Ovary (tissue), 9 donors: ENCODE measurements around the gene RABAC1. TPM values are rescaled to one million over a fixed set of nuclear protein-coding genes. Genes with fewer than 3 reads are reported as not detected.
"Not testable (repeated sequence)": the region's sequence is repeated elsewhere in the genome, so short reads cannot be mapped to it uniquely, and the experiment has no call there.

Source experiments
- DNase-seq, 5 donors: peaks; one replicate each; pipeline ENCODE4 v3.0.0-alpha.2; 2019 to 2020
- H3K27ac ChIP-seq, 2 donors: fragments of 200-600 bp; one replicate each; pipeline versions ENCODE4 v1.5.1 to v1.8.0; 2019 to 2022
- H3K27me3 ChIP-seq: fragments of 200-600 bp; one replicate; pipeline ENCODE4 v1.8.0; 2022
- H3K36me3 ChIP-seq: fragments of 200-600 bp; sonication (generic); one replicate; pipeline ENCODE4 v1.5.1; 2019
- H3K4me1 ChIP-seq: one replicate; pipeline ENCODE4 v1.8.1; 2013; ENCODE audit warnings: mild to moderate bottlenecking, moderate library complexity; ENCODE audit not compliant: insufficient read depth
- H3K4me3 ChIP-seq: fragments of 200-600 bp; sonication (generic); one replicate; pipeline ENCODE4 v1.5.1; 2017
- H3K9me3 ChIP-seq, 2 donors: fragments of 200-600 bp in 1 of 2; sonication (generic) in 1 of 2; one replicate each; pipeline versions ENCODE4 v1.5.1 to v1.8.1; 2013 to 2019; ENCODE audit warnings: mild to moderate bottlenecking in 1 of 2, moderate library complexity in 1 of 2
- CTCF ChIP-seq, 3 donors: fragments of 450-650 bp in 2 of 3; fragments of 200-600 bp in 1 of 3; IDR thresholded peaks; one replicate each; pipeline versions ENCODE4 v1.5.1 to v1.8.0; 2016 to 2022; ENCODE audit warnings: antibody characterized with exemption in 3 of 3, mild to moderate bottlenecking in 1 of 3
- EP300 ChIP-seq: sonication (generic); formaldehyde crosslinking; IDR thresholded peaks from one replicate; pipeline ENCODE4 v1.6.1; 2017; ENCODE audit warnings: antibody characterized with exemption
- POLR2A ChIP-seq: fragments of 450-650 bp; IDR thresholded peaks from one replicate; pipeline ENCODE4 v1.6.1; 2017; ENCODE audit warnings: antibody characterized with exemption, mild to moderate bottlenecking, moderate library complexity
- WGBS, 3 donors: extraction: QIAGEN DNeasy Blood & Tissue Kit in 1 of 3; methylation state at CpG; one replicate each; pipeline versions ENCODE4 v1.1.5 to v1.1.7; 2013 to 2017; 5-methylcytosine and 5-hydroxymethylcytosine counted together
- intact Hi-C, 4 donors: fragments of 100-400 bp; cut with DNase I; formaldehyde crosslinking; loops; one replicate each; pipeline versions ENCODE4 v1.11.0 to v1.15.1; 2022 to 2023
- polyA plus RNA-seq, 2 donors: library from polyadenylated mRNA; stranded (reverse); fragments of 200-250 nt in 1 of 2; fragments of 350-450 nt in 1 of 2; fragmentation: Illumina TruSeq in 1 of 2; extraction: RNeasy Lipid Tissue Mini Kit (QIAGEN cat#74804) in 1 of 2; gene quantifications; one replicate each; pipeline ENCODE4 v1.2.3, GENCODE V29; 2013 to 2014
- total RNA-seq, 7 donors: library from RNA; depleted of rRNA in 2 of 7; stranded (reverse); fragments of >200 nt in 2 of 7; fragmentation: NEBNext Ultra II Directional in 3 of 7; extraction: Animal tissue kit (Norgen Biotek cat#: 25700) in 3 of 7; gene quantifications; one replicate each; pipeline versions ENCODE4 v1.1.0 to v1.2.4, GENCODE V29; 2016 to 2023
- donor health status: DM: no; HTN: no; CAD: no; lungs with moderate emphysema.
- donor health status: DM: no; HTN: no; CAD: no.
- donor health status: Bipolar disorder and iron deficiency.
- donor health status: DM: yes; HTN: yes; CAD: no.
- donor health status: DM: no; HTN: no; CAD: no.
- donor health status: DM: yes; HTN: yes; CAD: no.

Gene RABAC1
- total and polyA plus RNA-seq, 9 donors = 21.2 to 224 (median 147) TPM

GRCh38 chr19:41994521-41994971 is 35.4 kb upstream of the RABAC1 start:
- no peaks in the 10 kb centered on the region for H3K9me3 ChIP-seq
- intact Hi-C loops = no loop called here
- no peaks in the 10 kb centered on the region for H3K27me3 ChIP-seq
- H3K4me1 ChIP-seq = no peaks in the 10 kb centered on the region
- no peak overlapping the region for H3K4me3 ChIP-seq
- DNase-seq = no peak
- no peak overlapping the region for H3K27ac ChIP-seq
- H3K36me3 ChIP-seq = no peaks in the 10 kb centered on the region
- no peak for TF ChIP-seq POLR2A
- TF ChIP-seq CTCF (IDR thresholded peaks at IDR 0.05) = no peak
- no peak for TF ChIP-seq EP300
- WGBS, 3 donors = 21 to 25% (median 24%) methylated on average over 13 of the region's 13 CpGs

- 1 to 2% (median 1%) methylated on average over 32 to 84 of the region's 84 CpGs for WGBS, 3 donors
Measured at GRCh38 chr19:41993612-41994483, 34.7 kb upstream of the RABAC1 start, which contains the start of gene ATP1A3. Gene ATP1A3, minus strand, starts transcription at chr19:41994230. Its CDS starts 154 bp downstream, at chr19:41994076.

GRCh38 chr19:41991925-41992569 is 32.9 kb upstream of the RABAC1 start:
- H3K36me3 ChIP-seq, H3K4me1 ChIP-seq, H3K4me3 ChIP-seq, DNase-seq, H3K27me3 ChIP-seq, intact Hi-C loops, H3K9me3 ChIP-seq, H3K27ac ChIP-seq: not testable (repeated sequence)
- WGBS, 3 donors = 65 to 69% (median 66%) methylated on average over 10 to 11 of the region's 11 CpGs

More at GRCh38 chr19:41993612-41994483, 34.7 kb upstream of the RABAC1 start, which contains the start of gene ATP1A3:
- Histone ChIP-seq H3K9me3 (no peaks in the 10 kb centered on the region), H3K36me3 (no peaks in the 10 kb centered on the region), H3K27ac (no peak within 1 kb of the TSS), H3K4me3 (peak within 1 kb of the TSS; percentile 24), H3K27me3 (no peaks in the 10 kb centered on the region), H3K4me1 (no peaks in the 10 kb centered on the region)
- no peak for DNase-seq
- TF ChIP-seq EP300 (no peak), POLR2A (no peak), CTCF (IDR thresholded peaks at IDR 0.05) (no peak)
- intact Hi-C loops = no loop called here

- TF ChIP-seq POLR2A (no peak), EP300 (no peak), CTCF (IDR thresholded peaks at IDR 0.05) (no peak)
- H3K9me3 ChIP-seq = no peaks in the 10 kb centered on the region
- 5 to 9% (median 6%) methylated on average over 13 to 15 of the region's 15 CpGs for WGBS, 3 donors
- H3K36me3 ChIP-seq = no peaks in the 10 kb centered on the region
- intact Hi-C loops = no loop called here
- no peak for DNase-seq
- H3K27ac ChIP-seq = no peak overlapping the region
- H3K4me1 ChIP-seq = no peaks in the 10 kb centered on the region
- no peak overlapping the region for H3K4me3 ChIP-seq
- no peaks in the 10 kb centered on the region for H3K27me3 ChIP-seq
Measured at GRCh38 chr19:41991025-41991424, 31.9 kb upstream of the RABAC1 start.
